CD4-positive, alpha-beta T cell (primary cell): ENCODE data around the gene CNIH4. TPM values are rescaled to one million over a fixed set of nuclear protein-coding genes. Genes with fewer than 3 reads are reported as not detected.

Source experiments
- ATAC-seq: fragments of 200-7000 bp; cut with Tn5 transposase; one replicate; pipeline ENCODE4 v1.10.0; 2022; ENCODE audit warnings: mild to moderate bottlenecking; ENCODE audit not compliant: poor library complexity
- CTCF ChIA-PET: fragments of 350-600 bp; sonication (Branson Sonifier 250); formaldehyde crosslinking; loops from one replicate; lab custom pipeline; 2021; ENCODE audit warnings: antibody characterized with exemption, inconsistent platforms; lab: Charles Lee
- POLR2A ChIA-PET: fragments of 350-600 bp; sonication (Branson Sonifier 250); formaldehyde crosslinking; loops from one replicate; lab custom pipeline; 2021; ENCODE audit warnings: antibody characterized with exemption, inconsistent platforms; lab: Charles Lee
- DNase-seq, 14 experiments: peaks; one replicate each; pipeline ENCODE4 v3.0.0-alpha.2; 2013 to 2020; ENCODE audit warnings: mixed read lengths in 2 of 14
- H3K27ac ChIP-seq, 2 donors: one replicate each; pipeline versions ENCODE4 v1.5.1 to v1.7.0; 2013; ENCODE audit warnings: low read length in 2 of 2, low read depth in 1 of 2, mild to moderate bottlenecking in 1 of 2
- H3K27me3 ChIP-seq, 2 experiments: 1 replicate in 1 of 2; 2 replicates in 1 of 2; pipeline versions ENCODE4 v1.6.1 to v1.7.0; 2013; ENCODE audit warnings: low read length in 2 of 2, control low read depth in 1 of 2, mild to moderate bottlenecking in 1 of 2, moderate library complexity in 1 of 2; ENCODE audit not compliant: insufficient read depth in 2 of 2, control insufficient read depth in 1 of 2
- H3K36me3 ChIP-seq: one replicate; pipeline ENCODE4 v1.6.1; 2013; ENCODE audit warnings: low read length, control low read depth; ENCODE audit not compliant: insufficient read depth
- H3K4me1 ChIP-seq: one replicate; pipeline ENCODE4 v1.6.1; 2013; ENCODE audit warnings: low read length, control low read depth; ENCODE audit not compliant: insufficient read depth
- H3K4me3 ChIP-seq: one replicate; pipeline ENCODE4 v1.5.1; 2013; ENCODE audit warnings: mild to moderate bottlenecking, low read length, moderate library complexity
- H3K9me3 ChIP-seq, 2 experiments: 1 replicate in 1 of 2; 2 replicates in 1 of 2; pipeline versions ENCODE4 v1.6.1 to v1.7.0; 2013; ENCODE audit warnings: low read length in 2 of 2, mild to moderate bottlenecking in 2 of 2, control low read depth in 1 of 2, moderate library complexity in 1 of 2; ENCODE audit not compliant: control insufficient read depth in 1 of 2, insufficient read depth in 1 of 2
- H3K27ac Mint-ChIP-seq: one replicate; pipeline ENCODE4 v1.8.0; 2020; ENCODE audit warnings: mixed read lengths
- H3K27me3 Mint-ChIP-seq: one replicate; pipeline ENCODE4 v1.8.0; 2021; ENCODE audit warnings: mixed read lengths
- H3K36me3 Mint-ChIP-seq: one replicate; pipeline ENCODE4 v1.8.0; 2021; ENCODE audit warnings: low read depth, mixed read lengths
- H3K4me1 Mint-ChIP-seq: one replicate; pipeline ENCODE4 v1.8.0; 2021; ENCODE audit warnings: low read depth, mixed read lengths
- H3K4me3 Mint-ChIP-seq: one replicate; pipeline ENCODE4 v1.8.0; 2020; ENCODE audit warnings: mild to moderate bottlenecking, mixed read lengths
- H3K9me3 Mint-ChIP-seq: one replicate; pipeline ENCODE4 v1.8.0; 2020; ENCODE audit warnings: mixed read lengths
- CTCF ChIP-seq: fragments of 200-600 bp; IDR thresholded peaks from one replicate; pipeline ENCODE4 v1.8.0; 2022; ENCODE audit warnings: antibody characterized with exemption, mild to moderate bottlenecking
- intact Hi-C, 2 experiments: fragments of 100-400 bp; cut with DNase I in 1 of 2; cut with micrococcal nuclease in 1 of 2; formaldehyde crosslinking; loops; one replicate each; pipeline versions ENCODE4 v1.15.1 to v1.9.0; 2023 to 2025; cut with DNase I, micrococcal nuclease
- total RNA-seq, 174 experiments: library from RNA in 2 of 174; stranded (reverse) in 2 of 174; gene quantifications; one replicate each; pipeline ENCODE4 v1.2.3 and lab custom pipeline; 2021 to 2026

CNIH4 gene
- total RNA-seq, 2 experiments from 2014 or later = 31.2 to 33.6 TPM

GRCh38 chr1:224353975-224354925 lies 2.4 kb upstream of the CNIH4 start:
- H3K4me1 ChIP-seq = peaks cover 24% of the 10 kb centered on the region
- ChIA-PET CTCF (no interaction called here), POLR2A (no interaction called here)
- intact Hi-C loops = loop anchor here in 1 of 2 experiments (2.0 to 10.0 kb wide), 3 partner anchors 19 to 509 kb away; partner anchors contain the start of gene TP53BP2
- Mint-ChIP-seq H3K9me3 (no peaks in the 10 kb centered on the region), H3K36me3 (peaks cover 16% of the 10 kb centered on the region), H3K27me3 (no peaks in the 10 kb centered on the region), H3K4me3 (peak overlapping the region; percentile 15), H3K4me1 (peaks cover 31% of the 10 kb centered on the region), H3K27ac (no peak overlapping the region)
- H3K27me3 ChIP-seq = no peaks in the 10 kb centered on the region
- no peak overlapping the region for H3K4me3 ChIP-seq
- H3K27ac ChIP-seq = no peak overlapping the region
- H3K36me3 ChIP-seq = peaks cover 3% of the 10 kb centered on the region
- no peak for DNase-seq
- TF ChIP-seq CTCF = no peak
- no peaks in the 10 kb centered on the region for H3K9me3 ChIP-seq
- no peak for ATAC-seq

GRCh38 chr1:224357626-224358124 lies 996 bp downstream of the CNIH4 start:
- Histone ChIP-seq H3K4me1 (peaks cover 40% of the 10 kb centered on the region), H3K27me3 (no peaks in the 10 kb centered on the region), H3K4me3 (peak overlapping the region; percentile 80), H3K36me3 (peaks cover 5% of the 10 kb centered on the region), H3K9me3 (no peaks in the 10 kb centered on the region), H3K27ac (peak overlapping the region in 1 of 2 donors; percentile 72)
- CTCF ChIA-PET = interaction anchor here (1.0 kb wide), 1 partner anchor 24 kb away, joined by 3 read pairs; no protein-coding TSS in a partner anchor
- Mint-ChIP-seq H3K27me3 (no peaks in the 10 kb centered on the region), H3K36me3 (peaks cover 26% of the 10 kb centered on the region), H3K27ac (peak overlapping the region; percentile 80), H3K9me3 (no peaks in the 10 kb centered on the region), H3K4me1 (peaks cover 52% of the 10 kb centered on the region), H3K4me3 (peak overlapping the region; percentile 90)
- POLR2A ChIA-PET = interaction anchor here (0.8 to 2.0 kb wide), 10 partner anchors 10 to 175 kb away, joined by 3 to 9 read pairs (median 5); partner anchors contain the start of genes DEGS1, NVL and WDR26
- intact Hi-C loops = loop anchor here (1.0 to 10.0 kb wide), 5 partner anchors 25 to 513 kb away; partner anchors contain the start of gene TP53BP2 (in 1 of the 2)
- peak in 2 of 14 experiments; percentile 39 to 43 for DNase-seq
- TF ChIP-seq CTCF = no peak
- ATAC-seq = no peak

GRCh38 chr1:224358237-224358636 lies 1.6 kb downstream of the CNIH4 start:
- CTCF ChIA-PET = interaction anchor here (1.0 to 1.3 kb wide), 2 partner anchors 22 to 25 kb away, joined by 3 read pairs; no protein-coding TSS in a partner anchor
- Mint-ChIP-seq H3K27ac (peak overlapping the region; percentile 80), H3K9me3 (no peaks in the 10 kb centered on the region), H3K36me3 (peaks cover 29% of the 10 kb centered on the region), H3K27me3 (no peaks in the 10 kb centered on the region), H3K4me3 (peak overlapping the region; percentile 90), H3K4me1 (peaks cover 58% of the 10 kb centered on the region)
- ATAC-seq (no peak), DNase-seq (no peak)
- intact Hi-C loops = loop anchor here in 1 of 2 experiments (10.0 kb wide), 2 partner anchors 363 to 513 kb away; partner anchors contain the start of gene TP53BP2
- peaks cover 5% of the 10 kb centered on the region for H3K36me3 ChIP-seq
- no peak for TF ChIP-seq CTCF
- H3K4me3 ChIP-seq = peak overlapping the region; percentile 80
- H3K27ac ChIP-seq = no peak overlapping the region
- H3K27me3 ChIP-seq = no peaks in the 10 kb centered on the region
- H3K4me1 ChIP-seq = peaks cover 43% of the 10 kb centered on the region
- no peaks in the 10 kb centered on the region for H3K9me3 ChIP-seq
- POLR2A ChIA-PET = interaction anchor here (0.8 to 2.0 kb wide), 7 partner anchors 10 to 74 kb away, joined by 3 to 9 read pairs (median 4); partner anchors contain the start of gene NVL
